ENCODE results near the gene ARIH2.

The ARIH2 gene

DNA sequence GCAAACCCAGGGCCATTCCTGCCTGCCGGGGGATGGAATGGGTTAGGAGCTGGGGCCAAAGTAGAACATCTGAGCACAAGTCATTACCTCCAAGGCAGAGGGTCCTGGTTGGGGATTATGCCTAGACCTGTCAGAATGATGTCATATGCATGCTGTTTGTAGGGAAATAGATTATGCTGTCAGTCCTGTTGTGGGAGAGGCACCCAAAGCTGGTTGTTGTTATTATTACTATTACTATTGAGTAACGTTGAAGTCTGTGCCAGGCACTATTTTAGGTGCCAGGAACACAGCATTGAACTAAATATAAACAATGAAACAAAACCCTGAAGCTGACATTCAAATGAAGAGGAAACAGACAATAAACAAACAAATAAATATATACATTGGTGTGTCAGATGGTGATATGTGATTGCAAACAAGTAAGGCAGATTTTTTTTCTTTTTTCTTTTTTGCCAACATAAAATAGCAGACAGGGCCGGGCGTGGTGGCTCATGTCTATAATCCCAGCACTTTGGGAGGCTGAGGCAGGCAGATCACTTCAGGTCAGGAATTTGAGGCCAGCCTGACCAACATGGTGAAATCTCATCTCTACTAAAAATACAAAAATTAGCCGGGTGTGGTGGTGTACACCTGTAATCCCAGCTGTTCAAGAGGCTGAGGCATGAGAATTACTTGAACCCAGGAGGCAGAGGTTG is 73.4 kb downstream of the ARIH2 start:
- Mint-ChIP-seq H3K9me3 (no peaks in the 10 kb centered on the region), H3K27ac (no peak overlapping the region), H3K4me3 (no peak overlapping the region), H3K4me1 (ENCODE audit: low read depth) (peaks cover 41% of the 10 kb centered on the region), H3K36me3 (ENCODE audit: low read depth) (peaks cover 27% of the 10 kb centered on the region), H3K27me3 (no peaks in the 10 kb centered on the region)
- intact Hi-C loops (cut with micrococcal nuclease), result loop anchor here (5.0 kb wide), 1 partner anchor 35 kb away; the partner anchor contains the start of gene IMPDH2

DNA sequence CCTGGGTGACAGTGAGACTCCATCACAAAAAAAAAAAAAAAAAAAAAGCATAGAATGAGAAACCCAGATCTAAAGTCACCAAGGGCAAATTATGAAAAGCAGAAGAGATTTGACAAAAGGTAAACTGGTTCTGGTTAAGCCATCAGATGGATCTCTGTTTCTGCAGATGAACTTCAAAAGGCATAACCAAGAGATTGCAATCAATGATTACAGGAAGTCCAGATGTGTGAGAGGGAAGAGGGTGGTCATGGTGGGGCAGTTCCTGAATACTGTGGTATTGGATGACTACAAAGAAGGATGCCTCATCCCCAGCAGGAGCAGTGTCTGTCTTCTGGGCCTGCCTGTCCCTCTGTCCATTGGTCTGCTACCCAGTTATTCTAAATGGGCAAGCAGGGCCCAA is 75.2 kb downstream of the ARIH2 start:
- Mint-ChIP-seq H3K27ac (no peak overlapping the region), H3K9me3 (no peaks in the 10 kb centered on the region), H3K27me3 (no peaks in the 10 kb centered on the region), H3K36me3 (ENCODE audit: low read depth) (peaks cover 45% of the 10 kb centered on the region), H3K4me1 (ENCODE audit: low read depth) (peaks cover 33% of the 10 kb centered on the region), H3K4me3 (no peak overlapping the region)
- intact Hi-C loops (cut with micrococcal nuclease), result loop anchor here (5.0 kb wide), 1 partner anchor 33 kb away; the partner anchor contains the start of gene IMPDH2

DNA sequence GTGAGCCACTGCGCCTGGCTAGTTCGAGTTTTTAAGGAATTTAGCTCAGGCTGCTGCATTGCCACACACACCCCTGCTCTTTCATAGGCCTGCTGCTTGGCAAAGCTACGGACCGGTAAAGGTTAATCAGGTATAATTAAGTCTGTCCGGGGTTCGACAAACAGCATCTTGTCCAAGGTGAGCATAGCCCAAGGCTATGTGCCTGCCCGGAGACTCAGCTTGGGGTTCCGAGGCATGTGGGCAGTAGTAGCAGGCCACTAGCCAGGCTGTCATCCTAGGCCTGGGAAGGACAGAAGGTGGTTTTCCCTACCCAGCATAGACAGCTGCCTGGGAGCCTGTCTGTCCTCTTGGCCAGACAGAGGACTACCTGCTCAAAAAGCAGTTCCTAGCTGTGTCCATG is 78.0 kb downstream of the ARIH2 start:
- H3K27ac Mint-ChIP-seq, result no peak overlapping the region
- intact Hi-C loops (cut with micrococcal nuclease), result no loop called here
- peaks cover 45% of the 10 kb centered on the region for H3K36me3 Mint-ChIP-seq (ENCODE audit: low read depth)
- no peaks in the 10 kb centered on the region for H3K9me3 Mint-ChIP-seq
- H3K4me3 Mint-ChIP-seq, result no peak overlapping the region
- H3K4me1 Mint-ChIP-seq (ENCODE audit: low read depth), result peaks cover 12% of the 10 kb centered on the region
- H3K27me3 Mint-ChIP-seq, result no peaks in the 10 kb centered on the region

DNA sequence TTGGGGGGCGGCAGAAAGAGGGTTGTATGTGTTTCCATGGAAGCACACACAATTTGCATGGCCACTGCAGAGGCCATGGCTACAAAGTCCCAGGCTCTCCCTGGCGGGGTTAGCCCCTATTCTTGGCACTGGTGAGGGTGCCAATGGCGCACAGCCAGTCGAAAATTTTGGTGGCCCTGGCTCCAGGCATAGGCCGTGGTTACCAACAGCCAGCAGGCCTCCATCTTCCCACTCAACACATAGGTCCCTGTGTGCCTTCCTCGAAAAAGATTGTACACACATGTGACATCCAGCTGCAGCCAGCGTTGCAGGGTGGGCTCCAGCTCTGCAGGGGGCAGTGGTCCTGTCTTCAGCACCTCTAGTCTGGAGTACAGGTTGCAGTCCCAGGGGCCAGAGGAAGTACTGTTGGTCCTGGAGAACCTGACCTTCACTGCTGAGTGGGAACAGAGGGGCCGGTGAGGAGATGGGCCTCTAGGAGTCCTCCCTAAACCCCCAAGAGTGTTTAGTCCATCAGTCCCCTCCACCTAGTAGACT is 78.5 kb downstream of the ARIH2 start:
- Mint-ChIP-seq H3K27ac (no peak overlapping the region), H3K4me3 (no peak overlapping the region), H3K27me3 (no peaks in the 10 kb centered on the region), H3K4me1 (ENCODE audit: low read depth) (peaks cover 7% of the 10 kb centered on the region), H3K36me3 (ENCODE audit: low read depth) (peaks cover 50% of the 10 kb centered on the region), H3K9me3 (no peaks in the 10 kb centered on the region)
- intact Hi-C loops (cut with micrococcal nuclease), result no loop called here

DNA sequence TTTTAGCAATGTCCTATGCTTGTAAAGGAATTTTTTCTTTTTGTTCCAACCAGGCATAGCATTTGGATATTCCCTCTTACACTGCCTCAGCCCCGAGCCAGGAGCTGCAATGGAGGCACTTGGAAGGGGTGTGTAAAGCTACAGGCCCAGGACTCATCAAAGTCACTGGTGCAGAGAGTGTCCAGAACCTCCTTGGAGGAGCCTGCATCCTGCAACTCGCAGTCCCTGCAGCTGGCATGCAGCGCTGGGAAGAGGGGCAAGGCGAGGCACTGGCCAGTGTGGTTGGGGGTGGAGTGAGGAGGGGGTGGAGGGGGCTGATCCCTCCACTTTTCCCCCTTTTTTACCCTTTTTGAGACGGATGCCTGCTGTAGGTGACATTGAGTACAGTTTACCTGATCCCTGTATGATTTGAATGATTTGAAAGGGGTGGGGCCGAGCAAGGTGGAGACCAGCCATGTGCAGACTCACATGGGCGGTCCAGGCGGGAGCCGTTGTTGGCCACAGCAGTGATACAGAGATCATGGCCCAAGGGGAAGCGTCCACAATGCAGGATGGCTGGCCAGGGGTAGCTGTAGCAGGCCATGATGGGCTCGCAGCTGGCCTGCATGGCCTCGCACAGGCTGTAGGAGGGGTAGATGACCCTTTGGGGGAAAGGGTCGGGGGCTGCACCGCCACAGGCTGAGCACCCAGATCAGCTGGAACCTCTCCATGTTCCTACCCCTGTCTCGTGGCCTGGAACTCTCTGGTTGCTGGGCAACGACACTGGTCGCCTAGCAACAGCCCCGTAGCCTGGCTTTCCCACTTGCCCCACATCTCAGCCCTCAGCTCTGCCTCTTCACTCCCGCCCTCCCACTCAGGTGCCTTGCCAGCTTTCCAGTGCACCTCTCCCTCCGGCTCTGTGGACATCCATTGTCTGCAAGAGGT is 79.3 kb downstream of the ARIH2 start:
- H3K27me3 Mint-ChIP-seq, result no peaks in the 10 kb centered on the region
- no peak overlapping the region for H3K27ac Mint-ChIP-seq
- H3K36me3 Mint-ChIP-seq (ENCODE audit: low read depth), result peaks cover 53% of the 10 kb centered on the region
- intact Hi-C loops (cut with micrococcal nuclease), result no loop called here
- H3K4me3 Mint-ChIP-seq, result no peak overlapping the region
- H3K9me3 Mint-ChIP-seq, result no peaks in the 10 kb centered on the region
- H3K4me1 Mint-ChIP-seq (ENCODE audit: low read depth), result peaks cover 7% of the 10 kb centered on the region

DNA sequence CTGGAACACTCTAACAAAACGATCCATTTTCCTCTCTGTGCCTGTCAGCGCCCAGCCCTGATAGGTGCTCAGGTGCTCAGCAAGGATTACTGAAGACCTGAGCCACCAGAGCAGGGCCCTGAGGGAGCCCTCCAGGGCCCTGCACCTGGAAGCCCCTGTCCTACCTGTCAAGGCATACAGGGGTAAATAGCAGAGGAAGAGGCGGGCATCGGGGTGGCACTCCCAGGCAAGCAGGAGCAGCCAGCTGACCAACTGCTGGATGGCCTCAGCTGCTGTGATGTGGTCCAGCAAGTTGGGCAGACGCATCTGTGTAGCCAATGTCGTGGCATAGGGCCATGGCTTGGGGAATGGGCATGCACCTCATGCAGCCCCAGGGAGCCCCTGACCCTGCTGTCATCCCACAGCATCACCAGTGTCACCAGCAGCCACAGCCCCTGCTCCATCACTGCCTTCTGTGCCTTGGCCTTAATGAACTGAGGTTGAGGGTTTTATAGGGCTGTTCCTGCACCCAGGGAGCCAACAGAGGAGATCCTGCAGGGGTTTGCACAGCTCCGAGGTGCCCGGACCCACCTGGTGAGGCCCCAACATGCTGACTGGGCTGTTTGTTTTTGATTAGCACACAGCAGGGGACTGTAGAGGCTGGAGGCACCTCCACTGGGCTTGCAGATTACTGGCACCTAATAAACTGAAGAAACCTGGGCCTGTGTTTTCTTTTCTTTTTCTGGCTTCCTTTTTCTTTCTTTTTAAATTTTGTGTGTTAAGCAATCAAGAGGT is 80.6 kb downstream of the ARIH2 start:
- H3K4me3 Mint-ChIP-seq, result no peak overlapping the region
- no peaks in the 10 kb centered on the region for H3K4me1 Mint-ChIP-seq (ENCODE audit: low read depth)
- intact Hi-C loops (cut with micrococcal nuclease), result no loop called here
- H3K27me3 Mint-ChIP-seq, result no peaks in the 10 kb centered on the region
- H3K27ac Mint-ChIP-seq, result no peak overlapping the region
- no peaks in the 10 kb centered on the region for H3K9me3 Mint-ChIP-seq
- peaks cover 53% of the 10 kb centered on the region for H3K36me3 Mint-ChIP-seq (ENCODE audit: low read depth)

DNA sequence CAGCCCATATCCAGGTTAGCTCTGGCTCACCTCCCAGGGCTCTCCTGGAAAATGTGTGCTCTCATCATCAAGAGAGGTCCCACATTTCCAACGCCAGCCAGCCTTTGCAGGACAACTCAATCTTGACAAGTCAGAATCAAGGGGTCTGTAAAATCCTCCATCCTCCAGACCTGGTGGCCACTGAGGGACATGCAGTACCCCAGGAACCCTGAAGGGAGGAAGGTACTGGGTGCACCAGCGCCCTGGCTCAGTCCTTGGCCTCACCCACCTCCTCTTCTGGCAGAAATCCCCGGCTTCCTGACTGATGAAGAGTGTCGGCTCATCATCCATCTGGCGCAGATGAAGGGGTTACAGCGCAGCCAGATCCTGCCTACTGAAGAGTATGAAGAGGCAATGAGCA is 82.5 kb downstream of the ARIH2 start:
- H3K36me3 Mint-ChIP-seq (ENCODE audit: low read depth), result peaks cover 35% of the 10 kb centered on the region
- intact Hi-C loops (cut with micrococcal nuclease), result no loop called here
- H3K27ac Mint-ChIP-seq, result no peak overlapping the region
- H3K9me3 Mint-ChIP-seq, result no peaks in the 10 kb centered on the region
- H3K4me3 Mint-ChIP-seq, result no peak overlapping the region
- H3K27me3 Mint-ChIP-seq, result no peaks in the 10 kb centered on the region
- H3K4me1 Mint-ChIP-seq (ENCODE audit: low read depth), result peaks cover under 1% of the 10 kb centered on the region

DNA sequence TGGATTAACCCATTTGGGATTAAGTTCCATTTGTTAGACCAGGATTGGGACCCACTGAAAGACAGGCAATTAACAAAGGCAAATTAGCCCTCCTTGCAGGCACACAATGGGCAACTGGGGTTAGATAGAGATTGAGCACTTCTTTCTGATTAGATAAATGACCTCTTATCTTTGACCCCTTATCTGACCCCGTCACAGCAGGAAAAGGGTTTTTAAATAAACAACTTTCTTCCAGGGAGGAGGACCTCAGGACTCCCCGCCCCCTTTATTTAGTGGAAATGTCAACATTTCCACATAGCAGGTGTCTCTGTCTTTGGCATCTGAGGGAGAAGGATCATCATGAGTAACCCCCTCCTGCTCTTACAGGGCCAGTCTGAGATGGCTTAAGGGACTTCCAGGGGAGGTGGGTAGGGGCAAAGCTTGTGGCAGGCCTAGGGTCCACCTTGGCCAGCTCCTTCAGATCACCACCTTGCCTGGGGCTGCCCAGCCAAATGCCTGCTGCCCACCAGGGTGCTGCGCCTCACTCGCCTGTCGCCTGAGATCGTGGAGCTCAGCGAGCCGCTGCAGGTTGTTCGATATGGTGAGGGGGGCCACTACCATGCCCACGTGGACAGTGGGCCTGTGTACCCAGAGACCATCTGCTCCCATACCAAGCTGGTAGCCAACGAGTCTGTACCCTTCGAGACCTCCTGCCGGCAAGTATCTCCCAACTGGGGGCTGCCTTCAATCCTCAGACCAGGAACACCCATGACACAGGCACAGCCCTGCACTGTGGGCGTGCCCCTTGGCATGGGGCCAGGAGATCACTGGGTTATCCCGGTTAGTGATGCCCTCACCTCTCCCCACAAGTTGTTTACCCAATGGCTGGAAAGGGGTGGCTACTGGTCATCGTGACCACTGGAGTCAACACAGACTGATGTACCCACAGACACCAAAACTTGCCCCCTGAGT is 86.0 kb downstream of the ARIH2 start:
- H3K4me3 Mint-ChIP-seq, result no peak overlapping the region
- H3K9me3 Mint-ChIP-seq, result no peaks in the 10 kb centered on the region
- H3K27ac Mint-ChIP-seq, result no peak overlapping the region
- no peaks in the 10 kb centered on the region for H3K27me3 Mint-ChIP-seq
- peaks cover 32% of the 10 kb centered on the region for H3K4me1 Mint-ChIP-seq (ENCODE audit: low read depth)
- intact Hi-C loops (cut with micrococcal nuclease), result no loop called here
- H3K36me3 Mint-ChIP-seq (ENCODE audit: low read depth), result peaks cover 34% of the 10 kb centered on the region

DNA sequence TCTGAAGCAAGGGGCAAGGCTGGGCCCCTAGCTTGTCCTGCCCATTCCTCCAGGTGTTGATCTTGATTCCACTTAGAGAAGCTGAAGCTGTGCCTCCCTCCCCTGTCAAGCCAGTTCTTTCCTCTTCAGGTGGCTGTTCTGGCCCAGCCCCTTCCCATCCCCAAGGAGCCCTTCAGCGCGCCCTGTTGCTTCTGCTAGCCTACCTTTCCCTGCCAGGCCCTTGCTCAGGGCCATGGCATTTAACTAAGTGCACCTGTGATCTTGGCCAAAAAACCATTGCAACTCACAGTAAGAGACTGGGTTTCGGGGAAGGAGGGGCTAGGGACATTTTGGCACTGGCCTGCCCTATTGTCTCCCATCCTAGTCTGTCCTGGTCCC is 86.7 kb downstream of the ARIH2 start:
- Mint-ChIP-seq H3K27ac (no peak overlapping the region), H3K36me3 (ENCODE audit: low read depth) (peaks cover 39% of the 10 kb centered on the region), H3K4me3 (no peak overlapping the region), H3K27me3 (no peaks in the 10 kb centered on the region), H3K4me1 (ENCODE audit: low read depth) (peaks cover 32% of the 10 kb centered on the region), H3K9me3 (no peaks in the 10 kb centered on the region)
- intact Hi-C loops (cut with micrococcal nuclease), result no loop called here

DNA sequence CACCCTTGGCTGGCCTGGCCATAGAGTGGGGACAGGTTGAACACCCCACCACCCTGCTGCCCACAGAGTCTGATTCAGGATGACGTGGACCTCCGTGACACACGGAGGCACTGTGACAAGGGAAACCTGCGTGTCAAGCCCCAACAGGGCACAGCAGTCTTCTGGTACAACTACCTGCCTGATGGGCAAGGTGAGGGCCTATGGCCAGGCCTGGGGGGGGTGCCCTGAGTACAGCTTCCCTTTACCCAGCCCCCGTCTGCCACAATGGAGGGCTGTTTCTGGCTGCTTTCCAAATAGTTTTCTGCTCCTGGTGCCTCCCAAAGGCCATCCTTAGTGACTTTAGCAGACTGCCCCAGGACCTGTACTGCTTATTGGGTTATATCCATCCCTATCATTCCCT is 87.4 kb downstream of the ARIH2 start:
- no peaks in the 10 kb centered on the region for H3K27me3 Mint-ChIP-seq
- no peak overlapping the region for H3K4me3 Mint-ChIP-seq
- intact Hi-C loops (cut with micrococcal nuclease), result no loop called here
- H3K4me1 Mint-ChIP-seq (ENCODE audit: low read depth), result peaks cover 32% of the 10 kb centered on the region
- H3K27ac Mint-ChIP-seq, result no peak overlapping the region
- peaks cover 46% of the 10 kb centered on the region for H3K36me3 Mint-ChIP-seq (ENCODE audit: low read depth)
- H3K9me3 Mint-ChIP-seq, result no peaks in the 10 kb centered on the region

DNA sequence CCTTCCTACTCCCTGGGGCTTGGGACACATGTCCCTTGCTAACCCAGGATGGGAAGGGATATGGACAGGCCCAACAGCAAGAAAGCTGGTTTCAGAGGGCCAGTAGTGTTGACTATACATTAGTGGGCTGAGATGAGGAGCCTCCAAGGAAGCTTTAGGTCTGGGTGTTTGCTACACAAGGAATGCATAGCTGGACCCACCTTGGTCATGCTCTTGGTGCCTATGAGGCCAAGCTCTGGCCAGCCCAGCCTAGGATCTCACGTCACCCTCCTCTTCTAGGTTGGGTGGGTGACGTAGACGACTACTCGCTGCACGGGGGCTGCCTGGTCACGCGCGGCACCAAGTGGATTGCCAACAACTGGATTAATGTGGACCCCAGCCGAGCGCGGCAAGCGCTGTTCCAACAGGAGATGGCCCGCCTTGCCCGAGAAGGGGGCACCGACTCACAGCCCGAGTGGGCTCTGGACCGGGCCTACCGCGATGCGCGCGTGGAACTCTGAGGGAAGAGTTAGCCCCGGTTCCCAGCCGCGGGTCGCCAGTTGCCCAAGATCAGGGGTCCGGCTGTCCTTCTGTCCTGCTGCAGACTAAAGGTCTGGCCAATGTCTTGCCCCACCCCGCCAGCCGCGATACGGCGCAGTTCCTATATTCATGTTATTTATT is 87.9 kb downstream of the ARIH2 start:
- H3K4me3 Mint-ChIP-seq, result peak overlapping the region; percentile 99

DNA sequence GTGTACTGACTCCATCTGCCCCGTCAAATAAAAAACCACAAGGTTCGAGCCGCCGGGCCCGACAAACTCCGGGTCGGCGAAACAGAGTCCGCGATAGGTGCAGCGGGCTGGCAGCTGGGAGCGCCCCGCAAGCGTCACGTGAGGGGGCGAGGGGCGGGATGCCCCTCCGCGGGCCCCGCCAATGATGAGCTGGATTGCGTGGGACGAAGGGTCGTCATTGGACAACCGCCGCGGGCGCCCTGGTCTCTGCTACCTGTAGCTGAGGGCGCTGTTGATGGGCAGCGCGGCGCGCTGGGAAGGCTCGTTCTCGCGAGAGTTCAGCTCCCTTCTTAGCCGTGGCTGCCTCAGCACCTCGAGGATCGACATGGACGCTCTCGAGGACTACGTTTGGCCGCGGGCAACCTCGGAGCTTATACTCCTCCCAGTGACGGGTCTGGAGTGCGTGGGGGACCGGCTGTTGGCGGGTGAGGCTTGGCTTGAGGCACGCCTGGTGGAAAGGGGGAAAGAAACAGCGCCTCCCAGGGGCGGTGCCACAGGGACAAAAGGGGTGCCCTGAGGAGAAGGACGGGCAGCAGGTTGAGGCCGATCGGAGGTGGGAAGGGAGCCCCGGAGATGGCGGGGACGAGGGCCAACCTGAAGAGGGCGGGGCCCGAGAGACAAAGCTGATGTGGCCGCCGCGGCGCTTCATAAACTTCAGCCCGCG is 88.6 kb downstream of the ARIH2 start, which contains the start of gene WDR6:
Gene WDR6, plus strand, starts transcription at position 324 of the 703 bp plus-strand sequence. Its CDS starts 41 bp downstream, at position 365.
- Mint-ChIP-seq H3K27me3 (no peaks in the 10 kb centered on the region), H3K4me3 (peak within 1 kb of the TSS; percentile 99), H3K4me1 (ENCODE audit: low read depth) (peaks cover 39% of the 10 kb centered on the region), H3K9me3 (no peaks in the 10 kb centered on the region), H3K36me3 (ENCODE audit: low read depth) (peaks cover 52% of the 10 kb centered on the region), H3K27ac (peak within 1 kb of the TSS; percentile 100)
- intact Hi-C loops (cut with micrococcal nuclease), result loop anchor here (1.0 kb wide), 1 partner anchor 14 kb away; no protein-coding TSS in a partner anchor

More for the DNA sequence above, 87.9 kb downstream of the ARIH2 start:
- peak overlapping the region; percentile 100 for H3K27ac Mint-ChIP-seq
- H3K36me3 Mint-ChIP-seq (ENCODE audit: low read depth), result peaks cover 51% of the 10 kb centered on the region
- peaks cover 32% of the 10 kb centered on the region for H3K4me1 Mint-ChIP-seq (ENCODE audit: low read depth)
- intact Hi-C loops (cut with micrococcal nuclease), result loop anchor here (1.0 kb wide), 1 partner anchor 15 kb away; no protein-coding TSS in a partner anchor
- H3K27me3 Mint-ChIP-seq, result no peaks in the 10 kb centered on the region
- H3K9me3 Mint-ChIP-seq, result no peaks in the 10 kb centered on the region
